HL-60/S4 treated with retinoic acid at 250 ng/mL for 4 days and 3 days (cell line): ENCODE results near the gene TMPRSS9.
"Not testable (repeated sequence)": the region's sequence is repeated elsewhere in the genome, so short reads cannot be mapped to it uniquely, and the experiment has no call there.

Experiments used
- in situ Hi-C: fragments of 300-500 bp; cut with MboI; formaldehyde crosslinking; loops from 2 replicates; pipeline ENCODE4 v1.7.0; 2022; ENCODE audit warnings: low sequenced_read_pairs

The TMPRSS9 gene

DNA sequence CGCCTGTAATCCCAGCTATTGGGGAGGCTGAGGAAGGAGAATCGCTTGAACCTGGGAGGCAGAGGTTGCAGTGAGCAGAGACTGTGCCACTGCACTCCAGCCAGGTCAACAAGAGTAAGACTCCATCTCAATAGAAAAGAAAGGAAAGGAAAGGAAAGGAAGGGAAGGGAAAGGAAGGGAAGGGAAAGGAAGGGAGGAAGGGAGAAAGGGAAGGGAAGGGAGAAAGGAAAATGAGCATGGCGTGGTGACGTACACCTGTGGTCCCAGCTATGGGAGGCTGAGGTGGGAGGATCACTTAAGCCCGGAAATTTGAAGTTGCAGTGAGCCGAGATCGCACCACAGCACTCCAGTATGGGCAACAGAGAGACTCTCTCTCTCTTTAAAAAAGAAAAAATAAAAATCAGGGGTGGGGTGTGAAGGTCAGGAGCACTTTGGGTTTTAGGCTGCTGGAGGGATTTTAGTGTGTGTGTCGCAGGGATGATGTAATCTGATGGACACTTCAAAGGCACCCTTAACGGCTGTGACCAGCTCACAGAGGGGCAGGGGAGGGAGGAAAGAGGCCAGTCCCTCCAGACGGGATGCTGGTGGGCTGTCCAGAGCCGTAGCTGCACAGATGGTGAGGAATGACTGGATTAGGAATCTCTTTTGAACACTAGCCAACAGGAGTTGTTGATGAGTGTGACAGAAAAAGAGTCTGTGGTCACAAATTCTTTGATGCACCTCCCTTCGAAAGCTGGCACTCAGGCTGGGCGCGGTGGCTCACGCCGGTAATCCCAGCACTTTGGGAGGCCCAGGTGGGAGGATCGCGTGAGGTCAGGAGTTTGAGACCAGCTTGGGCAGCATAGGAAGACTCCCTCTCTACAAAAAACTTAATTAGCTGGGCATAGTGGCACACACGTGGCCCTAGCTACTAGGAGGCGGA, 27.6 kb downstream of the TMPRSS9 start:
- in situ Hi-C loops, result no loop called here

GRCh38 chr19:2389594-2389993, 29.5 kb downstream of the TMPRSS9 start:
- in situ Hi-C loops, result no loop called here

GRCh38 chr19:2391118-2391725, 31.2 kb downstream of the TMPRSS9 start:
- in situ Hi-C loops, result no loop called here

DNA sequence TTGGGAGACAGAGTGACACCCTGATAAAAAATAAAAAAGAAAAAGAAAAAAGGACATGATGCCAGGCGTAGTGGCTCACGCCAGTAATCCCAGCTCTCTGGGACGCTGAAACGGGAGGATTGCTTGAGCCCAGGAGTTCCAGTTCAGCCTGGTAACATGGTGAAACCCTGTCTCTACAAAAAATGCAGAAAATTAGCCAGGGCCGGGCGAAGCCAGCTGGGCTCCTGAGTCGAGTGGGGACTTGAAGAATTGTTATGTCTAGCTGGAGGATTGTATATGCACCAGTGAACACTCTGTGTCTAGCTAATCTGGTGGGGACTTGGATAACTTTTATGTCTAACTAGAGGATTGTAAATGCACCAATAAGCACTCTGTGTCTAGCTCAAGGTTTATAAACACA, 32.3 kb downstream of the TMPRSS9 start:
- in situ Hi-C loops, result no loop called here

DNA sequence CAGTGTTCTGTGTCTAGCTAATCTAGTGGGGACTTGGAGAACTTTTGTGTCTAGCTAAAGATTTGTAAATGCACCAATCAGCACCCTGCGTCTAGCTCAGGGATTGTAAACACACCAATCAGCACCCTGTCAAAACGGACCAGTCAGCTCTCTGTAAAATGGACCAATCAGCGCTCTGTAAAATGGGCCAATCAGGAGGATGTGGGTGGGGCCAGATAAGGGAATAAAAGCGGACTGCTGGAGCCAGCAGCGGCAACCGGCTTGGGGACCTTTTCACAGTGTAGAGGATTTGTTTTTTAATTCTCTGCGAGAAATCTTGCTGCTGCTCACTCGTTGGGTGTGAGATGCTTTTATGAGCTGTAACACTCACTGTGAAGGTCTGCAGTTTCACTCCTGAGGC, 32.8 kb downstream of the TMPRSS9 start:
- in situ Hi-C loops, result not testable (repeated sequence)

DNA sequence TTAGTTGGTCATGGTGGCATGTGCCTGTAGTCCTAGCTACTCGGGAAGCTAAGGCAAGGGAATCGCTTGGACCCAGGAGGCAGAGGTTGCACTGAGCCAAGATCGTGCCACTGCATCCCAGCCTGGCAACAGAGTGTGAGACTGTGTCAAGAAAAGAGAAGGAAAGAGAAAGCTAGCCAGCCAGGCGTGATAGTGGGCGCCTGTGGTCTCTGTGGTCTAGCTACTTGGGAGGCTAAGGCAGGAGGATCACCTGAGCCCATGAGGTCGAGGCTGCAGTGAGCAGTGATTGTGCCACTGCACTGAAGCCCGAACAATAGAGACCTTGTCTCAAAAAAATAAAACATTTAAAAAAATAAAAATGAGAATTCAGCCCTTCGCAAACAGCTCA, 34.0 kb downstream of the TMPRSS9 start:
- in situ Hi-C loops, result no loop called here

- in situ Hi-C loops, result no loop called here
Observed at GRCh38 chr19:2394442-2395292, 34.6 kb downstream of the TMPRSS9 start.

DNA sequence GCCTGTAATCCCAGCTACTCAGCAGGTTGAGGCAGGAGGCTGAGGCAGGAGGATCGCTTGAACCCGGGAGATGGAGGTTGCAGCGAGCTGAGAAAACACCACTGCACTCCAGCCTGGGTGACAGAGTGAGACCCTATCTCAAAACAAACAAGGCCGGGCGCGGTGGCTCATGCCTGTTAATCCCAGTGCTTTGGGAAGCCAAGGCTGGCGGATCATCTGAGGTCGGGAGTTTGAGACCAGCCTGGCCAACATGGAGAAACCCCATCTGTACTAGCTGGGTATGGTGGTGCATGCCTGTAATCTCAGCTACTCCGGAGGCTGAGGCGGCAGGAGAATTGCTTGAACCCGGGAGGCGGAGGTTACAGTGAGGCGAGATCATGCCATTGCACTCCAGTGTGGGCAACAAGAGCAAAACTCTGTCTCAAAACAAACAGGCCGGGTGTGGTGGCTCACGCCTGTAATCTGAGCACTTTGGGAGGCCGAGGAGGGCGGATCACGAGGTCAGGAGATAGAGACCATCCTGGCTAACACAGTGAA, 35.3 kb downstream of the TMPRSS9 start:
- in situ Hi-C loops, result not testable (repeated sequence)

DNA sequence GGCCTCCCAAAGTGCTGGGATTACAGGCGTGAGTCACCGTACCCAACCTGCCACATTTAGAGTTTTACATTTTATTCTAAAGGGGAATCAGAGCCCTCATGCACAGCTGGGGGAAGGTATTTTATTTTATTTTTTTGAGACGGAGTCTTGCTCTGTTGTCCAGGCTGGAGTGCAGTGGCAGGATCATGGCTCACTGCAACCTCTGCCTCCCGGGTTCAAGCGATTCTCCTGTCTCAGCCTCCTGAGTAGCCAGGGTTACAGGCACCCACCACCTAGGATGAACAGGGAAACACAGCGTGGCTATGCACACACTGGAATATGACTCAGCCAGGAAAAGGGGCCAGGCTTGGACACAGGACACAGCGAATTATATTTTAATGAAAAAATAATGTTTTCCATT, 37.1 kb downstream of the TMPRSS9 start:
- in situ Hi-C loops, result not testable (repeated sequence)

- in situ Hi-C loops, result no loop called here
Observed at GRCh38 chr19:2398735-2399305, 38.8 kb downstream of the TMPRSS9 start.

DNA sequence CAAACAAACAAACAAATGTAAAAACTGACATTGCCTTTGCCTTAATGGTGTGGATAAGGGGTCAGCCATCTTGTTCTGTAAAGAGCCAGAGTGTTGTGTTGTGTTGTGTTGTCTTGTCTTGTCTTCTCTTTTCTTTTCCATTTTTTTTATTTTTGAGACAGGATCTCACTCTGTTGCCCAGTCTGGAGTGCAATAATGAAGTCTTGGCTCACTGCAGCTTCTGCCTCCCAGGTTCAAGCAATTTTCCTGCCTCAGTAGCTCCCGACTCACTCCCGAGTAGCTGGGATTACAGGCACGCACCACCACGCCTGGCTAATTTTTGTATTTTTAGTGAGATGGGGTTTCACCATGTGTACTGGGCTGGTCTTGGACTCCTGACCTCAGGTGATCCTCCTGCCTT, 39.5 kb downstream of the TMPRSS9 start:
- in situ Hi-C loops, result no loop called here

DNA sequence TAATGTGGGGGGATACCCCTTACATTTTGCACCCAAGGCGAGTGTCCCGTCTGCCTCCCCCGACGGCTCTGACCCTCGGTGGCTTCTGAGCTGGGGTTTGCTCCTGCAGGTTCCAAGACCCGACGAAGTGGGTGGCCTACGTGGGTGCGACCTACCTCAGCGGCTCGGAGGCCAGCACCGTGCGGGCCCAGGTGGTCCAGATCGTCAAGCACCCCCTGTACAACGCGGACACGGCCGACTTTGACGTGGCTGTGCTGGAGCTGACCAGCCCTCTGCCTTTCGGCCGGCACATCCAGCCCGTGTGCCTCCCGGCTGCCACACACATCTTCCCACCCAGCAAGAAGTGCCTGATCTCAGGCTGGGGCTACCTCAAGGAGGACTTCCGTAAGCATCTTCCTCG, 48.2 kb downstream of the TMPRSS9 start:
- in situ Hi-C loops, result no loop called here

- in situ Hi-C loops, result no loop called here
Observed at GRCh38 chr19:2409352-2409912, 49.4 kb downstream of the TMPRSS9 start.

- in situ Hi-C loops, result no loop called here
Observed at GRCh38 chr19:2410023-2410422, 50.0 kb downstream of the TMPRSS9 start.

GRCh38 chr19:2411709-2412108, 51.6 kb downstream of the TMPRSS9 start:
- in situ Hi-C loops, result no loop called here

DNA sequence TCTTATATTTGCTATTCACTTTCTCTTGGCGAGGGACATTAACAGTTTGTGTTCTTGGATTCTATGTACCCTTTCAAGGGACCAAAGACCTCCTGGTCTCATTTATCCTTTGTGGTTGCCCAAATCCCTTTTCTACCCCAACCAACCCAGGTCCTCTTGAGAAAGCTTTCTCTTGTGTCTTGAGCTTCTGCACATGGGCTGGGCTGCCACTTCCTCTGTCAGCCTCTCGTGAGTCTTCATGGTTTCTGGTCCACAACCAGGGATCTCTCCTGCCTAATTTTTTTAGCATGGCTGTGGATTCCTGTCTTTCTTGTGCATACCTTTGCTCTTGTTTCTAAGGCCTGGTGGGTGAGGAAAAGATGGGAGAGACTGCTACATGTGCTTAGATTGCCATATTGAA, 52.4 kb downstream of the TMPRSS9 start:
- in situ Hi-C loops, result no loop called here

GRCh38 chr19:2413159-2413558, 53.1 kb downstream of the TMPRSS9 start:
- in situ Hi-C loops, result no loop called here

DNA sequence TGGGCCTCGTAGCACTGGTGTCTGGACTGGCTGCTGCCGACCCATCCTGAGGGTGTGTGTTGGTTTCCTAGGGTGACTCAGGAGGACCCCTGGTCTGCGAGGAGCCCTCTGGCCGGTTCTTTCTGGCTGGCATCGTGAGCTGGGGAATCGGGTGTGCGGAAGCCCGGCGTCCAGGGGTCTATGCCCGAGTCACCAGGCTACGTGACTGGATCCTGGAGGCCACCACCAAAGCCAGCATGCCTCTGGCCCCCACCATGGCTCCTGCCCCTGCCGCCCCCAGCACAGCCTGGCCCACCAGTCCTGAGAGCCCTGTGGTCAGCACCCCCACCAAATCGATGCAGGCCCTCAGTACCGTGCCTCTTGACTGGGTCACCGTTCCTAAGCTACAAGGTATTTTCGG, 53.6 kb downstream of the TMPRSS9 start:
- in situ Hi-C loops, result no loop called here

- in situ Hi-C loops, result no loop called here
Observed at GRCh38 chr19:2415281-2415972, 55.4 kb downstream of the TMPRSS9 start.

DNA sequence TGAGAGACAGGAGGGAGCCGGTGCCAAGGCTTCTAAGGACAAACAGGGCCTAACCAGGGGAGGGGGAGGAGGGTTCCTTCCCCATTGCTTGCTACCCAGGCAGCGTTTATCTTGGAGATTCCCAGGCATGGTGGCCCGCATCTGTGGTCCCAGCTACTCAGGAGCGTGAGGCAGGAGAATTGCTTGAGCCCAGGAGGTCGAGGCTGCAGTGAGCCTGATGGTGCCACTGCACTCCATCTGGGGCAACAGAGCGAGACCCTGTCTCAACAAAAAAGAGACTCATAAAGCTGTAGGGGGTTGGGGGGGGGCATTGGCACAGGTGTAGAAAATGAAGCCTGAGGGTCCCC, 55.9 kb downstream of the TMPRSS9 start:
- in situ Hi-C loops, result no loop called here
